Thoracic aorta (tissue), 2 donors: ENCODE data around the gene TMEM270. TPM values are rescaled to one million over a fixed set of nuclear protein-coding genes. Genes with fewer than 3 reads are reported as not detected.

Experiments
- ATAC-seq: fragments of 150-250 bp; one replicate; pipeline ENCODE4 v1.8.0; 2017; ENCODE audit warnings: low read depth; ENCODE audit not compliant: insufficient number of reproducible peaks, low FRiP score
- DNase-seq: peaks from one replicate; pipeline ENCODE4 v3.0.0-alpha.2; 2020; ENCODE audit warnings: low spot score
- H3K27ac ChIP-seq, 2 donors: fragments of 200-600 bp; sonication (generic); 1 replicate in 1 of 2; 2 replicates in 1 of 2; pipeline ENCODE4 v1.5.1; 2016; ENCODE audit warnings: mild to moderate bottlenecking in 2 of 2, moderate library complexity in 2 of 2
- H3K27me3 ChIP-seq: fragments of 200-600 bp; sonication (generic); replicated peaks from 2 replicates; pipeline ENCODE4 v1.6.0; 2016; ENCODE audit warnings: mild to moderate bottlenecking; ENCODE audit not compliant: insufficient read depth
- H3K36me3 ChIP-seq: fragments of 200-600 bp; sonication (generic); one replicate; pipeline ENCODE4 v1.5.1; 2016
- H3K4me1 ChIP-seq, 2 donors: fragments of 200-600 bp; sonication (generic); 1 replicate in 1 of 2; 2 replicates in 1 of 2; pipeline versions ENCODE4 v1.5.1 to v1.6.0; 2016; ENCODE audit warnings: low read depth in 2 of 2, mild to moderate bottlenecking in 1 of 2; ENCODE audit not compliant: control insufficient read depth in 1 of 2
- H3K4me3 ChIP-seq: fragments of 200-600 bp; sonication (generic); 2 replicates; pipeline ENCODE4 v1.5.1; 2016; ENCODE audit warnings: mild to moderate bottlenecking
- H3K9me3 ChIP-seq: fragments of 200-600 bp; sonication (generic); 2 replicates; pipeline ENCODE4 v1.5.1; 2016
- CTCF ChIP-seq: fragments of 200-600 bp; sonication (generic); IDR thresholded peaks from one replicate; pipeline ENCODE4 v1.5.1; 2019; ENCODE audit warnings: antibody characterized with exemption
- total RNA-seq, 2 donors: library from RNA; depleted of rRNA; stranded (reverse); fragments of >200 nt; gene quantifications; one replicate each; pipeline versions ENCODE4 v1.1.0 to v1.2.3, GENCODE V29; 2016

Gene TMEM270
- total RNA-seq, 2 donors from 2014 or later, result not detected

DNA sequence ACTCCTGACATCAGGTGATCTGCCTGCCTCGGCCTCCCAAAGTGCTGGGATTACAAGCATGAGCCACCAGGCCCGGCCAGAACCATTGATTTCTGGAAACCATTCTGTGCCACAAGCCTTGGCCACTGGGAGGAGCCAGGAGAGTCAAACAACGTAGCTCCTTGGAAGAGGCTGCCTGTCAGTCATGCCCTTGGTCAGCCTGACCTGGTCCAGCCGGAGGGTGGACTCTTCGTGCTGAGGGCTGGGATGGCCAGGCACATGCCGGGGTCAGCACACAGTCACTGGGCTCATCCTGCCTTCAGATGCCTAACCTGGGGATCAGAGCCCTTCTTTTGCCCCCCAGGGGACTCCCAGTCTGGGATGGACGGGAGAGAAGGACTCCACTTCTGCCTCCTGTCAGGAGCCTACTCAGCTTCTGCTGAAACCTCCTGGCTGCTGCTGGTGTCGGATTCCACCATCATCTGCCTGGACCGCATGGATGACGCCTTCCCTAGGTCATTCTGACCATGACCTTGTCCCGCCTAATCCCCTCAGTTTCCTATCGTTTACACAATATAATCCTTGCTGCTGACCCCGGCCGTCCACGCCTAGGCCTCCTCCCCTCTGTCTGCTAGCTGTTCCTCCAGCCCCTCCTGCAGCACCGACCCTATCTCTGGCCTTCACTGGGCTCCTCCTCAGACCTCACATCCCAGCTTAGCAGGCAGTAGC is 30.4 kb downstream of the TMEM270 start:
- peaks cover 37 to 74% of the 10 kb centered on the region in 2 donors for H3K4me1 ChIP-seq
- H3K36me3 ChIP-seq, result no peaks in the 10 kb centered on the region
- TF ChIP-seq CTCF, result peak; percentile 21
- ATAC-seq, result no peak
- H3K4me3 ChIP-seq, result no peak overlapping the region
- H3K27ac ChIP-seq, result peak overlapping the region; percentile 90 to 100
- no peak for DNase-seq
- H3K27me3 ChIP-seq, result no peaks in the 10 kb centered on the region
- no peaks in the 10 kb centered on the region for H3K9me3 ChIP-seq

DNA sequence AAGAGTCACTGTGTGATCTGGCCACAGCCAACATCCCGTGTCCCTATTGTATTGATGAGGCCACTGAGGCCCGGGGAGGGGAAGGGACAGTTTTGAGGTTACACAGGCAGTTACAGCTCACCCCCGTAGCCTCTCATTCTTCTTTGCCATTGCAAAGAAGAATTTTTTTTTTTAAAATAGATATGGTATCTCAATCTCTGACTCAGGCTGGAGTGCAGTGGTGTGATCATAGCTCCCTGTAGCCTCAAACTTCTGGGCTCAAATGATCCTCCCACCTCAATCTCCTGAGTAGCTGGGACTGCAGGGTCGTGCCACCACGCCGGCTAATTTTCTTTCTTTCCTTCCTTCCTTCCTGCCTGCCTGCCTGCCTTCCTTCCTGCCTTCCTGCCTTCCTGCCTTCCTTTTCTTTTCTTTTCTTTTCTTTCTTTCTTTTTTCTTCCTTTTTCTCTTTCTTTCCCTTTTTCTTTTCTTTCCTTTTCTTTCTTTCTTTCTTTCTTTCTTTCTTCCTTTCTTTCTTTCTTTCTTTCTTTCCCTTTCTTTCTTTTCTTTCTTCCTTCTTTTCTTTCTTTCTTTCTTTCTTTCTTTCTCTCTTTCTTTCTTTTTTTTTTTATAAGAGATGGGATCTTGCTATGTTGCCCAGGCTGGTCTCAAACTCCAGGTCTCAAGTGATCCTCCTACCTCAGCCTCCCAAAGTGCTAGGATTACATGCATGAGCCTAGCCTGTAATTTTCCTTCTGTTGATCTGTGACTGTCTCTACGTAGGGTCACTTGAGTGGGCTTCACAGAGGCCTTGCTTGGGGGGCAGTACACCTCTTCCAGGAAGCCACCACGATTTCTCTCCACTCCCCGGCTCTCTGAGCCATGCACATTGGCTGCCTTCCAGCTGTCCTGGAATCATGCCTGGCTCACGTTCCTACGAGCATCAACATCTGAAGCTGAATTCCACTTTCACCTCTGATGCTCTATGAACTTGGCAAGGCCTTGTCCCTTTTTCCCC is 31.3 kb downstream of the TMEM270 start:
- peak overlapping the region; percentile 39 for H3K4me3 ChIP-seq
- peak overlapping the region; percentile 90 to 100 for H3K27ac ChIP-seq
- TF ChIP-seq CTCF, result no peak
- DNase-seq (no peak), ATAC-seq (no peak)
- no peaks in the 10 kb centered on the region for H3K9me3 ChIP-seq
- peaks cover 35 to 74% of the 10 kb centered on the region in 2 donors for H3K4me1 ChIP-seq
- no peaks in the 10 kb centered on the region for H3K27me3 ChIP-seq
- H3K36me3 ChIP-seq, result no peaks in the 10 kb centered on the region

DNA sequence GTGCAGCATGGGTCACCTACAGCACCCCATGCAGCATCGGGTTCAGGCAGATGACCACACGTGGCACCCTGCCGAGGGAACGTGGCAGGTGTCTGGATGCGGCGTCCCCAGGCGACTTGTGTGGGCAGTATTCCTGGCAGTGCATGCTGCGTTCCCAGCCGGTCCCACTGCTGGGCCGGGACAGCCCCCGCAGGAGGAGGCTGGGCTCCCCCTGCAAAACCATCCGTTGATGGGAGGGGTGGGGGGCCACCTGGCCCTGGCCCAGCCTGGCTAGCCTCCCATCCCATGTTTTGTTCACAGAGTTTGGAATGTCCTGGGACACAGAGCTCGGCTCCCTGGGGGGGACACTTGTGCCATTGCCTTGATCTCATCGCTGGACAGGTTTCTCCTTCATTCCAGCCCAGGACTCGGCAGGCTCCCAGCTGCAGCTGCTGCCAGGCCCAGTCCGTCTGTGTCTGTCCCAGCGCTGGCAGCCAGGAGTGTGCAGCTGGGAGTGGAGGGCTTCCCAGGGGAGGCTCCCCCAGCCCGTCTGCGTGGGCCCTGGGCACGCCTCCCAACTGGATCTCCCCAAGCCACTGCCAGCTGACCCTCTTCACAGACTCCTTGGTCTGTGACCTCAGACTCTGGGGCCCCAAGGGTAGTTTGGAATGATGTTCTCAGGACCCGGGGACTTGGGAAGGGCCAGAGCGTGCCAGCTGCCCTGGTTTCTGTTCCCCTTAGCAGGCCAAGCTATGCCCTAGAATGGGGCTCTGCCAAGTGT is 32.6 kb downstream of the TMEM270 start:
- TF ChIP-seq CTCF, result no peak
- H3K27ac ChIP-seq, result peak overlapping the region; percentile 90 to 100

DNA sequence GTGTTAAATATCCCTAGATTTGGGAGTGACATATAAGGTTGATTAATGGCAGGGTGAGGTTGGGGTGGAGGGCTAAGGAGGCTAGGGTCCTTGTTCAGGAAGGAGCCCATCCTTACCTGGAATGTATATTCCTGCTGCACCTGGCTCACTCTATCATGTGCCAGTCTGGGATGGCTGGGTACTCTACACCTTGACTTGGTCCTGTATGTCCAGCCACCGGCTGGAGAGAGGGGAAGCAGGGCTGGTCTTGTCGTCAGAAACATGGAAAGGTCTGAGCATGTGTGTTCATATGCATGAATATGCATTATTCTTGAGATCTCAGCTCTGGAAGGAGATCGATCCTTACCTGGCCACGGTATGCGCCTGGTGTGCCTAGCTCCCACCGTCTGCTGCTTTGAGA is 33.2 kb downstream of the TMEM270 start:
- Histone ChIP-seq H3K4me3 (peak overlapping the region; percentile 39), H3K9me3 (no peaks in the 10 kb centered on the region), H3K27me3 (no peaks in the 10 kb centered on the region), H3K27ac (peak overlapping the region; percentile 90 to 100), H3K4me1 (peaks cover 37 to 90% of the 10 kb centered on the region in 2 donors), H3K36me3 (no peaks in the 10 kb centered on the region)
- no peak for DNase-seq
- ATAC-seq, result no peak
- TF ChIP-seq CTCF, result no peak

More for the DNA sequence above, 32.6 kb downstream of the TMEM270 start:
- no peaks in the 10 kb centered on the region for H3K9me3 ChIP-seq
- ATAC-seq (peak; percentile 2), DNase-seq (peak; percentile 79)
- no peaks in the 10 kb centered on the region for H3K27me3 ChIP-seq
- peak overlapping the region; percentile 39 for H3K4me3 ChIP-seq
- peaks cover 35 to 83% of the 10 kb centered on the region in 2 donors for H3K4me1 ChIP-seq
- no peaks in the 10 kb centered on the region for H3K36me3 ChIP-seq
